Liver (tissue), 3 donors: ENCODE data around the gene ELOB.

Experiments
- FOXA1 ChIP-seq: IDR thresholded peaks from 2 replicates; pipeline ENCODE4 v1.6.1; 2016; ENCODE audit warnings: antibody characterized with exemption
- JUND ChIP-seq, 2 donors: IDR thresholded peaks; 2 replicates each; pipeline ENCODE4 v1.6.1; 2016; ENCODE audit warnings: antibody characterized with exemption in 2 of 2
- RAD21 ChIP-seq, 2 donors: IDR thresholded peaks; 2 replicates each; pipeline ENCODE4 v1.6.1; 2016; ENCODE audit warnings: antibody characterized with exemption in 2 of 2, mild to moderate bottlenecking in 2 of 2
- SP1 ChIP-seq: IDR thresholded peaks from 2 replicates; pipeline ENCODE4 v1.6.1; 2018; ENCODE audit warnings: antibody characterized with exemption, mild to moderate bottlenecking
- TAF1 ChIP-seq: conservative IDR thresholded peaks from 2 replicates; pipeline ENCODE4 v1.6.1; 2016; ENCODE audit warnings: antibody characterized with exemption, mild to moderate bottlenecking
- YY1 ChIP-seq: IDR thresholded peaks from 2 replicates; pipeline ENCODE4 v1.6.1; 2016; ENCODE audit warnings: antibody characterized with exemption, mild to moderate bottlenecking
- TF ChIP-seq, protein P1 (sequence below): fragments of 150-350 bp; IDR thresholded peaks from 2 replicates; pipeline ENCODE4 v1.5.1; 2017; ENCODE audit warnings: improper control_type of control experiment, low read depth, low read length; ENCODE audit not compliant: missing input control
- TF ChIP-seq, protein P2 (sequence below): IDR thresholded peaks from 2 replicates; pipeline ENCODE4 v1.6.1; 2016; ENCODE audit warnings: antibody characterized with exemption, mild to moderate bottlenecking
- donor health status: healthy.
- donor health status: healthy.

DNA sequence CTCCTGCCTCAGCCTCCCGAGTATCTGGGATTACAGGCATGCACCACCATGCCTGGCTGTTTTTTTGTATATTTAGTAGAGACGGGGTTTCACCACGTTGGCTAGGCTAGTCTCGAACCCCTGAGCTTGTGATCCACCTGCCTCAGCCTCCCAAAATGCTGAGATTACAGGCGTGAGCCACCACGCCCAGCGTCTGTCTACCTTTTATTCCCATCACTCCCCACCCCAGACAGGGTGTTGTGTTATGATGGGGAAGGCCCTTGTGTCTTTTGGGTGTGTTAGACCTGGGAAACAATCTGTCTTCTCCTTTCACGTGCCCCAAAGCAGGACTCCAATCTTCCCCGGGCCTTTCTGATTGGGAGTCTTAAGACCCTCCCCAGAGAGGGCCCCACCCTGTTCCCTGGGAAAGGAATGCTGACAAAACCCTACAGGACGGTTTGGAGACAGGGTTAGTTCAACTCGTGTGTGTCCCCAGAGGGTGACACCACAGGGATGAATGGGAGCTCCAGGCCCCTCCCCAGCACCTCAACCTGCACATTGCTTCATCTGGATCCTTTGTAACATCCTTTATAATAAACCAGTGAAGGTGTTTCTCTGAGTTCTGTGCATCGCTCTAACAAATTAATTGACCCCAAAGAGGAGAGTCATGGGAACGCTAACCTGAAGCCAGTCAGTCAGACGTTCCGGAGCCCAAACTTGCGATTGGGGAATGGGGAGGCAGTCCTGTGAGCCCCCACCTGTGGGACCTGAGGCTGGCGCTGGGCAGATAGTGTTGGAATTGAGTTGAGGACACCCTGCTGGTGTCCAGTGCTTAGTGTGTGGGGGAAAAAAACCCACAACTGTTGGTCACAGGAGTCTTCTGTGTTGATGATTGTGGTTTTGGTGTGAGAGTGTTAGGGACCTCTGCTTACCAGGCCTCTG, 3.2 kb upstream of the ELOB start:
- TF ChIP-seq, protein P1, sequence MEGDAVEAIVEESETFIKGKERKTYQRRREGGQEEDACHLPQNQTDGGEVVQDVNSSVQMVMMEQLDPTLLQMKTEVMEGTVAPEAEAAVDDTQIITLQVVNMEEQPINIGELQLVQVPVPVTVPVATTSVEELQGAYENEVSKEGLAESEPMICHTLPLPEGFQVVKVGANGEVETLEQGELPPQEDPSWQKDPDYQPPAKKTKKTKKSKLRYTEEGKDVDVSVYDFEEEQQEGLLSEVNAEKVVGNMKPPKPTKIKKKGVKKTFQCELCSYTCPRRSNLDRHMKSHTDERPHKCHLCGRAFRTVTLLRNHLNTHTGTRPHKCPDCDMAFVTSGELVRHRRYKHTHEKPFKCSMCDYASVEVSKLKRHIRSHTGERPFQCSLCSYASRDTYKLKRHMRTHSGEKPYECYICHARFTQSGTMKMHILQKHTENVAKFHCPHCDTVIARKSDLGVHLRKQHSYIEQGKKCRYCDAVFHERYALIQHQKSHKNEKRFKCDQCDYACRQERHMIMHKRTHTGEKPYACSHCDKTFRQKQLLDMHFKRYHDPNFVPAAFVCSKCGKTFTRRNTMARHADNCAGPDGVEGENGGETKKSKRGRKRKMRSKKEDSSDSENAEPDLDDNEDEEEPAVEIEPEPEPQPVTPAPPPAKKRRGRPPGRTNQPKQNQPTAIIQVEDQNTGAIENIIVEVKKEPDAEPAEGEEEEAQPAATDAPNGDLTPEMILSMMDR: no peak
- no peak for TF ChIP-seq YY1
- no peak for TF ChIP-seq JUND (IDR thresholded peaks at IDR 0.05)
- TF ChIP-seq SP1: no peak
- no peak for TF ChIP-seq RAD21 (IDR thresholded peaks at IDR 0.05)
- TF ChIP-seq, protein P2, sequence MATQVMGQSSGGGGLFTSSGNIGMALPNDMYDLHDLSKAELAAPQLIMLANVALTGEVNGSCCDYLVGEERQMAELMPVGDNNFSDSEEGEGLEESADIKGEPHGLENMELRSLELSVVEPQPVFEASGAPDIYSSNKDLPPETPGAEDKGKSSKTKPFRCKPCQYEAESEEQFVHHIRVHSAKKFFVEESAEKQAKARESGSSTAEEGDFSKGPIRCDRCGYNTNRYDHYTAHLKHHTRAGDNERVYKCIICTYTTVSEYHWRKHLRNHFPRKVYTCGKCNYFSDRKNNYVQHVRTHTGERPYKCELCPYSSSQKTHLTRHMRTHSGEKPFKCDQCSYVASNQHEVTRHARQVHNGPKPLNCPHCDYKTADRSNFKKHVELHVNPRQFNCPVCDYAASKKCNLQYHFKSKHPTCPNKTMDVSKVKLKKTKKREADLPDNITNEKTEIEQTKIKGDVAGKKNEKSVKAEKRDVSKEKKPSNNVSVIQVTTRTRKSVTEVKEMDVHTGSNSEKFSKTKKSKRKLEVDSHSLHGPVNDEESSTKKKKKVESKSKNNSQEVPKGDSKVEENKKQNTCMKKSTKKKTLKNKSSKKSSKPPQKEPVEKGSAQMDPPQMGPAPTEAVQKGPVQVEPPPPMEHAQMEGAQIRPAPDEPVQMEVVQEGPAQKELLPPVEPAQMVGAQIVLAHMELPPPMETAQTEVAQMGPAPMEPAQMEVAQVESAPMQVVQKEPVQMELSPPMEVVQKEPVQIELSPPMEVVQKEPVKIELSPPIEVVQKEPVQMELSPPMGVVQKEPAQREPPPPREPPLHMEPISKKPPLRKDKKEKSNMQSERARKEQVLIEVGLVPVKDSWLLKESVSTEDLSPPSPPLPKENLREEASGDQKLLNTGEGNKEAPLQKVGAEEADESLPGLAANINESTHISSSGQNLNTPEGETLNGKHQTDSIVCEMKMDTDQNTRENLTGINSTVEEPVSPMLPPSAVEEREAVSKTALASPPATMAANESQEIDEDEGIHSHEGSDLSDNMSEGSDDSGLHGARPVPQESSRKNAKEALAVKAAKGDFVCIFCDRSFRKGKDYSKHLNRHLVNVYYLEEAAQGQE: no peak
- no peak for TF ChIP-seq FOXA1
- no peak for TF ChIP-seq TAF1
